GM12874 (cell line): ENCODE measurements around the gene SLC14A1.

Source experiments
- CTCF ChIP-seq: IDR thresholded peaks from 2 replicates; pipeline ENCODE4 v1.5.1; 2011; ENCODE audit warnings: low read depth, mild to moderate bottlenecking, control low read depth, low read length, moderate library complexity; ENCODE audit not compliant: insufficient read depth

SLC14A1 gene

GRCh38 chr18:45748501-45748900, 24.5 kb downstream of the SLC14A1 start:
- TF ChIP-seq CTCF: no peak

GRCh38 chr18:45749918-45750689, 26.1 kb downstream of the SLC14A1 start:
- TF ChIP-seq CTCF: no peak

DNA sequence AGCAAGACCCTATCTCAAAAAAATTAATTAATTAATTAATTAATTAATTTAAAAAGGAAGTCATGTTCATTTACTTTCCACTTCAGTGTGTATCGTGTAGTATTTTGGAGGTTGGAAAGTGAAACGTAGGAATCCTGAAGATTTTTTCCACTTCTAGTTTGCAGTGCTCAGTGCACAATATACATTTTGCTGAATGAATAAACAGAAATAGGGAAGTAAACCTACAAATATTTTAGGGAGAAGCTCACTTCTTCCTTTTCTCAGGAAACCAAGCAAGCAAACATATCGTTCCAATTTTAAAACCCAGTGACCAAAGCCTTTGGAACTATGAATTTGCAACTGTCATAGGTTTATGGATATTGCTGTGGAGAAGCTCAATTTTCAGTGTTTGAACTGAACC, 27.8 kb downstream of the SLC14A1 start:
- TF ChIP-seq CTCF: no peak

DNA sequence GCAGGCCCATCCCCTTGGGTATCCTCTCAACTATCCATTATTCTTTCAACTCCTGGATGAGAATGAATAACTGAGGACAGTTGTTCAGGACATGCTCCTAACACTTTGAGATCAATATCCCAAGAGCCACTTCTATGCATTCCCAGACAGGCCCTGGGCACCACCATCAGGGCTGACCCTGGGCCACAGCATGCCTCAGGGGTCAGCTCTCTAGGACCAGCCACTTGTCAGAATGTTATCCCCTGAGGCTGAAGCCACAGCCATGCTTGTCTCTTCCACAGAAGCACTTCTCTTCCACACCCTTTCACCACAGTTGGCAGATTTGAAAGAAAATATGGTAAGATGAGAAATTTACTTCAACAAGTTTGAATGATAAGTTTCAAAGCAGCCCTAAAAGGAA, 28.7 kb downstream of the SLC14A1 start:
- no peak for TF ChIP-seq CTCF

GRCh38 chr18:45753286-45753685, 29.3 kb downstream of the SLC14A1 start:
- no peak for TF ChIP-seq CTCF

DNA sequence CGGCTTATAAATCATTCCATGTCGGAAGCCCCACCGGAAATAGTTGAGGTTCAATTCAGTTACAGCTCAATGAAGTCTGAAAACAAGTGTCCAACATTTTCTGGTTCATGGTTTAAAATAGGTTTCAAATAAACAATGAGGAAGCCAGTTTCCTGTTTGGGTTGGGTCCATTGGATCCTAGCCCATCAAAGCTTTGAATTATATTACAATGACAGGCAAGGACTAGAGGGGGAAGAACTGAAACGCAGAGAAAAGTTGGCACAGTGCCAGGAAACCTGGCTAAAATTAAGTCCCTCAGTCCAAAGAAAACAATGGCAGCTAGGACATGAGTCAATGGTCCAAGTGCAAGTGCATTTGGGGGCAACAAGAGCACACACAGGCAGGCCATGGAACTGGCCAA, 32.0 kb downstream of the SLC14A1 start:
- TF ChIP-seq CTCF: no peak

GRCh38 chr18:45757005-45757404, 33.0 kb downstream of the SLC14A1 start:
- no peak for TF ChIP-seq CTCF
